Testis (tissue), 3 donors: Measurements from ENCODE around the gene NUTF2. TPM values are rescaled to one million over a fixed set of nuclear protein-coding genes. Genes with fewer than 3 reads are reported as not detected.
A peak's percentile ranks its signal among the peaks of the same experiment; 100 is the strongest.

Experiments used
- DNase-seq: peaks from one replicate; pipeline ENCODE4 v3.0.0-alpha.2; 2019
- H3K27ac ChIP-seq, 2 donors: fragments of 200-600 bp; sonication (generic); one replicate each; pipeline ENCODE4 v1.5.1; 2019
- H3K27me3 ChIP-seq: fragments of 200-600 bp; sonication (generic); one replicate; pipeline ENCODE4 v1.5.1; 2019
- H3K36me3 ChIP-seq: fragments of 200-600 bp; sonication (generic); one replicate; pipeline ENCODE4 v1.5.1; 2017; ENCODE audit warnings: low read depth; ENCODE audit errors: missing control alignments
- H3K4me1 ChIP-seq: fragments of 200-600 bp; sonication (generic); one replicate; pipeline ENCODE4 v1.5.1; 2019
- H3K4me3 ChIP-seq, 2 donors: fragments of 200-600 bp; sonication (generic); one replicate each; pipeline ENCODE4 v1.5.1; 2017 to 2019
- H3K9me3 ChIP-seq: fragments of 200-600 bp; sonication (generic); one replicate; pipeline ENCODE4 v1.5.1; 2017
- CTCF ChIP-seq, 3 experiments: fragments of 450-650 bp in 2 of 3; fragments of 200-600 bp in 1 of 3; sonication (generic) in 1 of 3; IDR thresholded peaks; one replicate each; pipeline ENCODE4 v1.5.1; 2016 to 2019; ENCODE audit warnings: antibody characterized with exemption in 3 of 3, mild to moderate bottlenecking in 2 of 3, moderate library complexity in 1 of 3
- POLR2A ChIP-seq: fragments of 450-650 bp; IDR thresholded peaks from one replicate; pipeline ENCODE4 v1.6.1; 2017; ENCODE audit warnings: antibody characterized with exemption, mild to moderate bottlenecking, moderate library complexity
- WGBS, 2 donors: methylation state at CpG; one replicate each; pipeline ENCODE4 v1.1.5; 2018; 5-methylcytosine and 5-hydroxymethylcytosine counted together
- intact Hi-C: fragments of 100-400 bp; cut with DNase I; formaldehyde crosslinking; loops from one replicate; pipeline ENCODE4 v1.15.1; 2023; ENCODE audit warnings: low total_unique reads
- polyA plus RNA-seq: library from polyadenylated mRNA; stranded (reverse); fragments of 350-450 nt; fragmentation: Illumina TruSeq; extraction: RNeasy Lipid Tissue Mini Kit (QIAGEN cat#74804); gene quantifications from one replicate; pipeline ENCODE4 v1.2.3, GENCODE V29; 2014; ENCODE audit warnings: low read depth, low replicate concordance; ENCODE audit not compliant: insufficient read depth
- total RNA-seq, 2 donors: library from RNA; depleted of rRNA; stranded (reverse); fragments of >200 nt; gene quantifications; one replicate each; pipeline ENCODE4 v1.2.3, GENCODE V29; 2016

Gene NUTF2
- total and polyA plus RNA-seq, 3 donors from 2014 or later = 121 to 297 (median 239) TPM

GRCh38 chr16:67872631-67873434 is 26.1 kb downstream of the NUTF2 start, which contains the start of gene EDC4:
Gene EDC4 (plus strand): TSS chr16:67873052. CDS start chr16:67873262, 210 bp downstream.
- Histone ChIP-seq H3K9me3 (no peaks in the 10 kb centered on the region), H3K36me3 (no peaks in the 10 kb centered on the region), H3K4me1 (peaks cover 21% of the 10 kb centered on the region), H3K4me3 (peak within 1 kb of the TSS; percentile 79 to 98), H3K27ac (peak within 1 kb of the TSS; percentile 76 to 87), H3K27me3 (no peaks in the 10 kb centered on the region)
- DNase-seq = peak; percentile 81
- 0 to 2% methylated on average over 1 to 55 of the region's 72 CpGs for WGBS, 2 donors
- intact Hi-C loops = no loop called here
- TF ChIP-seq POLR2A = no peak
- TF ChIP-seq CTCF (IDR thresholded peaks at IDR 0.05) = no peak

GRCh38 chr16:67873435-67874370 is 27.0 kb downstream of the NUTF2 start:
- Histone ChIP-seq H3K4me1 (peaks cover 21% of the 10 kb centered on the region), H3K9me3 (no peaks in the 10 kb centered on the region), H3K4me3 (peak overlapping the region; percentile 79 to 98), H3K27ac (peak overlapping the region; percentile 76 to 87), H3K27me3 (no peaks in the 10 kb centered on the region), H3K36me3 (no peaks in the 10 kb centered on the region)
- 12 to 16% methylated on average over 16 to 23 of the region's 23 CpGs for WGBS, 2 donors
- intact Hi-C loops = no loop called here
- TF ChIP-seq POLR2A (no peak), CTCF (IDR thresholded peaks at IDR 0.05) (no peak)
- DNase-seq = no peak

GRCh38 chr16:67874372-67874771 is 27.6 kb downstream of the NUTF2 start:
- no peak overlapping the region for H3K4me3 ChIP-seq
- TF ChIP-seq CTCF (IDR thresholded peaks at IDR 0.05) (no peak), POLR2A (no peak)
- H3K27me3 ChIP-seq = no peaks in the 10 kb centered on the region
- intact Hi-C loops = no loop called here
- H3K27ac ChIP-seq = no peak overlapping the region
- H3K36me3 ChIP-seq = no peaks in the 10 kb centered on the region
- peaks cover 21% of the 10 kb centered on the region for H3K4me1 ChIP-seq
- H3K9me3 ChIP-seq = no peaks in the 10 kb centered on the region
- no peak for DNase-seq
- 50 to 59% methylated on average over 2 to 3 of the region's 3 CpGs for WGBS, 2 donors

GRCh38 chr16:67877064-67877463 is 30.3 kb downstream of the NUTF2 start:
- no peak for DNase-seq
- no peak overlapping the region for H3K4me3 ChIP-seq
- H3K27ac ChIP-seq = no peak overlapping the region
- TF ChIP-seq CTCF (IDR thresholded peaks at IDR 0.05) (no peak), POLR2A (no peak)
- intact Hi-C loops = no loop called here
- 91 to 93% methylated on average over 7 to 11 of the region's 11 CpGs for WGBS, 2 donors
- H3K27me3 ChIP-seq = no peaks in the 10 kb centered on the region
- peaks cover 23% of the 10 kb centered on the region for H3K4me1 ChIP-seq
- H3K36me3 ChIP-seq = no peaks in the 10 kb centered on the region
- no peaks in the 10 kb centered on the region for H3K9me3 ChIP-seq
